Fibroblast of skin of back (primary cell): Measurements from ENCODE around the gene ZNF337. TPM values are rescaled to one million over a fixed set of nuclear protein-coding genes. Genes with fewer than 3 reads are reported as not detected.
A peak's percentile ranks its signal among the peaks of the same experiment; 100 is the strongest.
"Not testable (repeated sequence)": the region's sequence is repeated elsewhere in the genome, so short reads cannot be mapped to it uniquely, and the experiment has no call there.

Experiments used
- DNase-seq: peaks from one replicate; pipeline ENCODE4 v3.0.0-alpha.2; 2013
- polyA plus RNA-seq, 2 experiments: library from polyadenylated mRNA; unstranded; fragments of 120-200 nt; gene quantifications; one replicate each; pipeline ENCODE4 v1.2.1, GENCODE V29; 2013; ENCODE audit not compliant: insufficient read length in 2 of 2

The ZNF337 gene
- 10.9 TPM for polyA plus RNA-seq (2013, experiment 1 of 2; ENCODE audit: insufficient read length)
- polyA plus RNA-seq (2013, experiment 2 of 2; ENCODE audit: insufficient read length) = 11.6 TPM

DNA sequence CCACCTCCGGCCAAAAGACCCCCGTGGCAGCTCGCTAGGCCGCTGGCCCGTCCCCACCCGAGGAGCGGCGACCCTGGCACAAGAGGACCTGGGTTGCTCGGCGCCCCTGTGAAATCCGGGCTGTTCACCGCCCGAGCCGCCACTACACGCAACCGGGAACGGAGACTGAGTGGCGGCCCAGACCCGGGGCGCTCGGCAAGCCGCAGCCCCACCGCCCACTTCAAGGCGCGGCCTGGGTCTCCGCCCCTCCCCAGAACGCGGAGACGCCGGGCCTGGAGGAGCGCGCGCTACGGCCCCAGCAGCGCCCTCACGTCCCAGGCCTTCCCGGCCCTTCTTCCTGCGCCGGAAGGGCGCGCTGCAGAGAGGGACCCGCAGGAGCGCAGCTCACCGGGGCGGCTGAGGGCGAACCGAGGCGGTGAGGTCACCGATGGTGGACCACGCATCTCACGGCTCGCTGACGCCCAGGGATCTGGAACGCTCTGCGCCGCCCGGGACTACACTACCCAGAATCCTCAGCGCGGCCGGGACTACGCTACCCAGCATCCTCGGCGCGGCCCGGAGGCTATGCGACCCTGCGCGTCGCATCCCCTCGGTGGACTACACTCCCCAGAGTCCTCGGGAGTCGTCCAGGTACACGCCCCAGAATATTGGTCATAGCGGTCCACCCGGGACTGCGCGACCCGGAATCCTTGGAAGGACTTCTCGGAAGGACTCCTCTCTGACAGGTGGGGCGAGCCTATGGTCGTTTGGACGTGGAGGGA lies at the start of gene ZNF337:
ZNF337 (minus strand) TSS at position 483 of the 761 bp plus-strand sequence. CDS start 10,436 bp downstream, outside the sequence.
- DNase-seq = peak; percentile 95

DNA sequence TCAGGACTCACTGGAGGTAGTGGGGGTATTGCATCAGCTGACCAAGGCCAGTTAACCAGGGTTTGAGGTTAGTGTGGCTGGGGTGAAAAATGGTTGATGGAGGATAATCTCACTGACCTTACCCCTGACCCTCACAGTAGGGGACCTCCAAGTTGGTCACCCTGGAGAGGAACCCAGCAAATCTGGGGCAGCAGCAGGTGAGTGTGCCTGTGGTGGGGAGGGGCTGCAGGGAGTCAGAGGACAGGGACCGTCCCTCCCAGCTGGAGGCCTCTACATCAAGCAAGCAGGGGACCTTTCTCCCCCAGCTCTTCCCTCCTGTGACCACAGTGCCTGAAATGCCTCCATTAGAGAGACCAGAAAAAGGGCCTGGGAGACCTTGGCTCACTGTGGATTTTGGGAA lies 49.1 kb upstream of the ZNF337 start:
- no peak for DNase-seq

DNA sequence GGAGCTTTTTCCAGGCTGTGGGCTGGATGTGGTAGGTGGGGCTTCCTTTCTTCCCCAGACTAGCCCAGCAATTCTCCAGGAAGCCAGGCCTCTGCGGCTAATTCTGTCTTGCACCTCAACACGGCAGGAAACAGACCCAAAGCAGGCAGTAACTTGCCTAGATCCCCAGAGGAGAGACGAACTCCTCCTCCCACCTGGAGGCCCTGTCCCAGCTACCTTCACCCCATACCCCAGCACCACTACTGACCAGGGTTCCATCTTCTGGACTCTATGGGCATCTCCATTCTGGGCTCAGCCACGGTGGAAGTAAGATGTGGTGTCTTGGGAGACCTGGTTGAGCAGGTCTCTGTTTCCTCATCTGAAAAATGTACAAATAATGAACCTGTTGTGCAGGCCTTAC lies 48.4 kb upstream of the ZNF337 start:
- DNase-seq = no peak

DNA sequence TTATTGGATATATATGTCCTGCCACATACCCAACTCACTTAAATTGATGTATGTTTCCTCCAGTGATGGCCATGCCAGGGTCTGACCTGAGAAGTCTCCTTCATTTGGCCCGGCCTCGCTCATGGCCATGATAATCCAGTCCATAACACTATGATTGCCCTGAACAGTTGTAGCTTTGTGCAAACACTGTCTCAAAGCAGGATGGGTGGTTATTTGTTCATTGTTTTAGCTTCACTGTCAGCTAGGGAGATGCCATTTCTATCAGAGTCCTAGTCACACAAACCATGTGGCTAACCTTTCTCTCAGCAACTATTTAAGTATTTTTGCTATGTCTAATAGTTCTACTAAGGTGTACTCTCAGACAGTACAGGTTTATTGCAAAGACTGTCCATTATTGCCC lies 47.6 kb upstream of the ZNF337 start:
- DNase-seq = no peak

DNA sequence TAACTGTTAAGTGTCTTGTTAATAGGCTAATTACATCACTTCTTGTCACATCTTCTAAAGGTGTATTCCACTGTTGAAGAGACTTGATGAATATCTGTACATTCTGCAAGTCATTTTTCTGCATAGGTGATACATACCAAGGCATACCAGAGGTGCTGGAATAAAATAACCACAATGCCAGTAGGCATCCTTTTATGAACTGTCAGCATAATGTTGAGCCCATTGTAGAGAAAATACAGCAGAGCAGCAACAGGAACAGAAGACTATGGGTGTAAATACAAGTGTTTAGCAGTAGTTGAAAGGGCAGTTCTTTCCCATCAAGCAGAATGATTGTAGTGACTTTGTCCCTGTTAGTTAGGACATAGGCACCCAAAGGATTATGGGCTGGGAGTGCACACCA lies 44.4 kb upstream of the ZNF337 start:
- no peak for DNase-seq

DNA sequence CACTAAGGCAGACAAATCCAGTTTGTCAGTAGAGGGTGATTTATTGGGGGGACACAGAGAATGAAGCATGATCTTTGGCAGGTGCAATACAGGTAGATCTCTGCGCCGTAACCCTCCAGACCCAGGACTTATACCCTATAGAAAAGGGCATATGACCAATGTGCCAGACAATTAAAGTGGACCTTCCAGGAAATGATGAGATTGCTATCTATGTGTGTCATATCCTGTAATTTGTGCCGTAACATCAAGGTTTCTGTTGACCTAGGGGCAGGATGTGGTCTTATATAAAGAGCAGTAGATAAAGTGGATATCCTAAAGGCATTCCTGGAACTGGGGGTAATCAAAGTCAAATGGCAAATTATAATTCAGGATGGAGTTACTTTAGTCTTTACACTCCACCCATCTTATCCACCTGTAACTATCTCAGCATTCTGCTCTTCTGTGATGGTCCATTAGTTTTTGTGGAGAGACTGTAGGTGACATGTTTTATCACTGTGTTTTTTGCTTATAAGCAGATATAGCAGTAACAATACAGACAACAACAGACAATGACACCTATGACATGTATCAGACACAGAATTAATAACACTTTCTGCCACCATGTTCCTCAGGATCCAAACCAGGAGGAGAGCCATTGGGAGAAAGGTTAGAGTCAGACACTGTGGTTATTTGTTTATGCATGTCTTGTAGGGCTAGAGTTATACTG lies 43.1 kb upstream of the ZNF337 start:
- peak; percentile 63 for DNase-seq

DNA sequence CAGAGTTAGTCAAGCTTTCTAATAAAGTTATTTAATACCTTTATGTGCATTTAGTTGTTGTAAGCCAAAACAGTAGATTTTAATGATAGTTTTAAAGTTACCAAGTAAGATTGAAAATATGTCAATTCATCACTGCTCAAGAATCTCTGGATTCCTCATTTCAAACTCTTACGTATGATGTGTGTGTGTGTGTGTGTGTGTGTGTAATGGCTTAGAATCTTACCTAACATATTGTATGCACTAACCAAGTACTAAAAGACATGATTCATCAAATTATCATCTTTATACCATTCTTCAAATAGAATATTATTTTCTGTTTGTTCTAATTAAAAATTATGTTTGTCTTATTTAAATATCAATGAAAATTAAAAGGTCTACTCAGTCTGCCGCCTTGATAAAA lies 41.5 kb upstream of the ZNF337 start:
- peak; percentile 54 for DNase-seq

DNA sequence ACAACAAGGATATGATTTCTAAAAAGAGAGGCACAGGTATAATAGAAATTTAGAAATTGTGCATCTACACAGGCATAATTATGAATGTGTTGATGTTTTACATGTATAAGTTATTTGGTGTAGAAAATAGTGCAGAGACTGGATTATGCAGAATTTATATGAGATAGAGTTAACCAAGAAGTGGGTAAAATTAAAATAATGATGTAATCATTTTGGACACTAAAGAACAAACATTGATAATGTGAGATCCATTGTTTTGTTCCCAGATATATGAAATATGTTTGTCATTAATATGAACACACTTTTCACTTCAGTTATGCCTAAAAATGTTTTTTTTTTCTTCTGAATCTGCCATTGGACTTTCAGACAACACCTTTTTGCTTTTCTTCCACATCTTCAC lies 37.2 kb upstream of the ZNF337 start:
- DNase-seq = no peak

DNA sequence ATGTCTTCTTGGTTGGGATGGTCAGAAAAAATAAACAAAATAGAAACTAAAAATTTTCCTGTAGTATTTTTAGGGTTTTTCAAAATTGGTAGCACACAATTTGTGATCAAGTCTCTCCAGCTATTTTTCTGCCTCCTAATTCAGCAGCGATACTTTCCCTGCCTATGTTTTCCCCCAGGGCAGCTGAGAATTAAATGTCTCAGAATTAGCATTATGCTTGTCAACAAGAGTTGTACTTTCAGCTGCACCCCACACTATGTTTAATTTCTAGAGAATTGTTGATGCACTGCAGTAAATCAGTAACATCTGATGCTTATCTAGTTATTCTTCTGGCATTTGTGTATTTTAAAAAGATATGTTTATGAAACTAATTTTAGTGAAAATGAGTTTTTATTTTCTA lies 34.2 kb upstream of the ZNF337 start:
- no peak for DNase-seq

DNA sequence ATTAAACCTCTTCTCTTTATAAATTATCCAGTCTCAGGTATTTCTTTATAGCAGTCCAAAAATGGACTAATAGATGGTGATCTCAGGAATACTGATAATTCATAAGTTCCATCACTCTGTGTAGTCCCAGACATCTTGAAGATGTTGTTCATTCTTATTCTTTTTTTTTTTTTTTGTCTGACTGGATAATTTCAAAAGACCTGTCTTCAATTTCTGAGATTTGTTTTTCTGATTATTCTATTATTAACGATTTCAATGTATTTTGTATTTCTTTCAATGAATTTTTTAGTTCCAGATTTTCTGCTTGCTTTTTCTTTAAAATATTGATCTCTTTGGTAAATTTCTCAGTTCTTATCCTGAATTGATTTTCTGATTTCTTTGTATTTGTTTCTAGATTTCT lies 29.7 kb upstream of the ZNF337 start:
- no peak for DNase-seq

DNA sequence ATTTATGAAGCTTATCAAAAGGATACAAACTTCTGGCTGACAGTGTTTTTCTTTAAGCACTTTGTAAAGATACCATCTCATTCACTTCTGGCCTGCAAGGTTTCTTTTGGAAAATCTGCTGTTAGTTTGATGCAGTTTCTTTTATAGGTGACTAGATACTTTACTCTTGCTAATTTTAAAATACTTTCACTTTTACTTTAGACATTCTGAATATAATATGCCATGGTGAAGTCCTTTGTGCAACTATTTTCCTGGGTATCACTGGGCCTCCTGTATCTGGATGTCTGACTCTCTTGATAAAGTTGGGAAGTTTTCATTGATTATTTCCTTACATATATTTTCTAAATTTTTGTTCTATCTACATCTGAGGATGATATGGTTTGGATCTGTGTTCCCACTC lies 29.0 kb upstream of the ZNF337 start:
- no peak for DNase-seq

DNA sequence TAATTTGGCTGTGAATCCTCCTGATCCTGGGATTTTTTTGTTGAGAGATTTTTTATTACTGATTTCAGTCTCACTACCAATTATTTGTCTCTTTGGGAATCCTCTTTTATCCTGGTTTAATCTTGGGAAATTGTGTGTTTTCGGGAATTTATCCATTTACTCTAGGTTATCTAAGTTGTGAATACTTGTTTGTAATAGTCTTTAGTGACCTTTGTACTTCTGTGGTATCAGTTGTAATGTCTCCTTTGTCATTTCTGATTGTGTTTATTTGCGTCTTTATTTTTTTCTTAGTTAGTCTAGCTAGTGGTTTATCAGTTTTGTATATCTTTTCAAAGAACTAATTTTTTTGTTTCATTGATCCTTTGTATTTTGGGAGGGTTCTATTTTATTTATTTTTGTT lies 27.3 kb upstream of the ZNF337 start:
- no peak for DNase-seq

DNA sequence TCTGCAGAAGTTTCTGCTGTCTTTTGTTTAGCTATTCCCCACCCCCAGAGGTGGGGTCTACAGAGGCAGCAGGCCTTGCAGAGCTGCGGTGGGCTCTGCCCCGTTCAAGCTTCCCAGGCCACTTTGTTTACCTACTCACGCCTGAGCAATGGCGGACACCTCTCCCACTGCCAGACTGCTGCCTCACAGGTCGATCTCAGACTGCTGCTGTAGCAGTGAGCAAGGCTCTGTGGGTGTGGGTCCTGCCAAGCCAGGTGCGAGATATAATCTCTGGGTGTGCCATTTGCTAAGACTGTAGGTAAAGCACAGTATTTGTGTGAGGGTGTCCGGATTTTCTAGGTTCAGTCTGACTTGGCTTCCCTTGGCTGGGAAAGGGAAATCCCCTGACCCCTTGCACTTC lies 23.6 kb upstream of the ZNF337 start:
- no peak for DNase-seq

DNA sequence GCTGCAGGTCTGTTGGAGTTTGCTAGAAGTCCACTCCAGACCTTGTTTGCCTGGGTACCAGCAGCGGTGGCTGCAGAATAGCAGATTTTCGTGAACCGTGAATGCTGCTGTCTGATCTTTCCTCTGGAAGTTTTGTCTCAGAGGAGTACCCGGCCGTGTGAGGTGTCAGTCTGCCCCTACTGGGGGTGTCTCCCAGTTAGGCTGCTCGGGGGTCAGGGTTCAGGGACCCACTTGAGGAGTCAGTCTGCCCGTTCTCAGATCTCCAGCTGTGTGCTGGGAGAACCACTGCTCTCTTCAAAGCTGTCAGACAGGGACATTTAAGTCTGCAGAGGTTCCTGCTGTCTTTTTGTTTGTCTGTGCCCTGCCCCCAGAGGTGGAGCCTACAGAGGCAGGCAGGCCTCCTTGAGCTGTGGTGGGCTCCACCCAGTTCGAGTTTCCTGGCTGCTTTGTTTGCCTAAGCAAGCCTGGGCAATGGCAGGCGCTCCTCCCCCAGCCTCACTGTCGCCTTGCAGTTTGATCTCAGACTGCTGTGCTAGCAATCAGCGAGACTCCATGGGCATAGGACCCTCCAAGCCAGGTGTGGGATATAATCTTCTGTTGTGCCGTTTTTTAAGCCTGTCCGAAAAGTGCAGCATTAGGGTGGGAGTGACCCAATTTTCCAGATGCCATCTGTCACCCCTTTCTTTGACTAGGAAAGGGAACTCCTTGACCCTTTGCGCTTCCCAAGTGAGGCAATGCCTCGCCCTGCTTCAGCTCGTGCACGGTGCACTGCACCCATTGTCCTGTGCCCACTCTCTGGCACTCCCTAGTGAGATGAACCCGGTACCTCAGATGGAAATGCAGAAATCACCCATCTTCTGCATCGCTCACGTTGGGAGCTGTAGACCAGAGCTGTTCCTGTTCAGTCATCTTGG lies 22.5 kb upstream of the ZNF337 start:
- not testable (repeated sequence) for DNase-seq

DNA sequence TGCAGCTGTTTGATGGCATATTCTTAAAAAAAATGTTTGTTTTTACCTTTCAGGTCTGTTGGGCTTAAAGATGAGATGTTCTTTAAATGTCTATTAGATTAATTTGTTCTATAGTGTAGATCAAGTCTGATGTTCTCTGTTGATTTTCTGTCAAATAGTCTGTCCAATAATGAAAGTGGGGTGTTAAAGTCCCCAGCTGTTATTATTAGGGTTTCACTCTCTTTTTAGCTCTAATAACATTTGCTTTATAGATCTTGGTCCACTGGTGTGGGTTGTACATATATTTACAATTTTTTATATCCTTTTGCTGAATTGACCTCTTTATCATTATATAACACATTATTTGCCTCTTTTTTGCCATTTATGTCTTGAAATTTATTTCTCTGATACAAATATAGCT lies 11.0 kb upstream of the ZNF337 start:
- DNase-seq = no peak

DNA sequence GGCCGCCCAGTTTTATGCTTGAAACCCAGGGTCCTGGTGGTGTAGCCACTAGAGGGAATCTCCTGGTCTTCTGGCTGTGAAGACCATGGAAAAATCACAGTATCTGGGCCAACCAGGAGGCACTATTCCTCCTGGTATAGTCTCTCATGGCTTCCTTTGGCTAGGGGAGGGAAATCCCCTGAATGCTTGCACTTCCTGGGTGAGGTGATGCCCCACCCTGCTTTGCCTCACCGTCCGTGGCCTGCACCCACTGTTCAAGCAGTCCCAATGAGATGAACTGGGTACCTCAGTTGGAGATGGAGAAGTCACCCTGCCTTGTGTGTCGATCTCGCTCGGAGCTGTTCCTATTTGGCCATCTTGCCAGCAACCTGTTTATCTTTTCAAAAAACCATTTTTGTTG lies 10.1 kb upstream of the ZNF337 start:
- no peak for DNase-seq

DNA sequence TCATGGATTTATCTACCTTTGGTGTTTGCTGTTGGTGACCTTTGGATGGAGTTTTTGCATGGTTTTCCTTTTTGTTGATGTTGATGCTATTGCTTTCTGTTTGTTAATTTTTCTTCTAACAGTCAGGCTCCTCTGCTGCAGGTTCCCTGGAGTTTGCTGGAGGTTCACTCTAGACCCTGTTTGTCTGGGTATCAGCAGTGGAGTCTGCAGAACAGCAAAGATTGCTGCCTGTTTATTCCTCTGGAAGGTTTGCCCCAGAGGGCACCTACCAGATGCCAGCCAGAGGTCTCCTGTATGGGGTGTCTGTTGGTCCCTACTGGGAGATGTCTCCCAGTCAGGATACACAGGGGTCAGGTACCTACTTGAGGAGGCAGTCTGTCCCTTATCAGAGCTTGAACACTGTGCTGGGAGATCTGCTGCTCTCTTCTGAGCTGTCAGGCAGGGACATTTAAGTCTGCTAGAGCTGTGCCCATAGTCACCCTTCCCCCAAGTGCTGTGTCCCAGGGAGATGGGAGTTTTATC lies 9.2 kb upstream of the ZNF337 start:
- no peak for DNase-seq

DNA sequence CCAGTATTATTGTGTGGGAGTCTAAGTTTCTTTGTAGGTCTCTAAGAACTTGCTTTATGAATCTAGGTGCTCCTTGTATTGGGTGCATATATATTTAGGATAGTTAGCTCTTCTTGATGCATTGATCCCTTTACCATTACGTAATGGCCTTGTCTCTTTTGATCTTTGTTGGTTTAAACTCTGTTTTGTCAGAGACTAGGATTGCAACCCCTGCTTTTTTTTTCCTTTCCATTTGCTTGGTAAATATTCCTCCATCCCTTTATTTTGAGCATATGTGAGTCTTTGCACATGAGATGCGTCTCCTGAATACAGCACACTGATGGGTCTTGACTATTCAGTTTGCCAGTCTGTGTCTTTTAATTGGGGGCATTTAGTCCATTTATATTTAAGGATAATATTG lies 7.7 kb upstream of the ZNF337 start:
- DNase-seq = not testable (repeated sequence)

DNA sequence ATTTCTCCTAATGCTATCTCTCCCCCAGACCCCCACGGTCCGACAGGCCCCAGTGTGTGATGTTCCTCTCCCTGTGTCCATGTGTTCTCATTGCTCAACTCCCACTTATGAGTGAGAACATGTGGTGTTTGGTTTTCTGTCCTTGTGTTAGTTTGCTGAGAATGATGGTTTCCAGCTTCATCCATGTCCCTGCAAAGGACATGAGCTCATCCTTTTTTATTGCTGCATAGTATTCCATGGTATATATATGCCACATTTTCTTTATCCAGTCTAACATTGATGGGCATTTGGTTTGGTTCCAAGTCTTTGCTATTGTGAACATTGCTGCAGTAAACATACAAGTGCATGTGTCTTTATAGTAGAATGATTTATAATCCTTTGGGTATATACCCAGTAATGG lies 4.2 kb upstream of the ZNF337 start:
- not testable (repeated sequence) for DNase-seq

DNA sequence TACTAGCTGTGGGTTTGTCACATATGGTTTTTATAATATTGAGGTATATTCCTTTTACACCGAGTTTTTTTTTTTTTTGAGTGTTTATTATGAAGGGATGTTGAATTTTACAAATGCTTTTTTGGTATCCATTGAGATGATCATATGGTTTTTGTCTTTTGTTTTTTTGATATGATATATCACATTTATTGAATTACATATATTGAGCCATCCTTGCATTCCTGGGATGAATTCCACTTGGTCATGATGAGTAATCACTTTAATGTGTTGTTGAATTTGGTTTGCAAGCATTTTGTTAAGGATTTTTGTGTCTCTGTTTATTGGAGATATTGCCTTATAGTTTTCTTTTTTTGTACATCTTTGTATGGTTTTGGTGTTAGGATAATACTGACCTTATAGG lies 3.3 kb upstream of the ZNF337 start:
- peak; percentile 12 for DNase-seq

DNA sequence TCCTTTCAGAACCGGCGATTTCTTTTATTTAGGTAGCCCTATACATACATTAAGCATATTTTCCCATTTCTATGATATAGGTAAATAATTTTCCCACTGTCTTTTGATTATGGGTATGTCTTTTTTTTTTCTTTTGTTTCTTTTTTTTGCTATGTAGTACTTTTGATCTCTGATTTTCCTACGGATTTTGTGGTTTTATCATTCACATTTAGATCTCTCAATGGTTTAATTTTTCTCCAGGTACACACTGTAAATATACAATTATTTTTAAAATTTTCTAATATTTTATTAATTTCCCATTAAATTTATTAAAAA lies 436 bp upstream of the ZNF337 start:
- no peak for DNase-seq

DNA sequence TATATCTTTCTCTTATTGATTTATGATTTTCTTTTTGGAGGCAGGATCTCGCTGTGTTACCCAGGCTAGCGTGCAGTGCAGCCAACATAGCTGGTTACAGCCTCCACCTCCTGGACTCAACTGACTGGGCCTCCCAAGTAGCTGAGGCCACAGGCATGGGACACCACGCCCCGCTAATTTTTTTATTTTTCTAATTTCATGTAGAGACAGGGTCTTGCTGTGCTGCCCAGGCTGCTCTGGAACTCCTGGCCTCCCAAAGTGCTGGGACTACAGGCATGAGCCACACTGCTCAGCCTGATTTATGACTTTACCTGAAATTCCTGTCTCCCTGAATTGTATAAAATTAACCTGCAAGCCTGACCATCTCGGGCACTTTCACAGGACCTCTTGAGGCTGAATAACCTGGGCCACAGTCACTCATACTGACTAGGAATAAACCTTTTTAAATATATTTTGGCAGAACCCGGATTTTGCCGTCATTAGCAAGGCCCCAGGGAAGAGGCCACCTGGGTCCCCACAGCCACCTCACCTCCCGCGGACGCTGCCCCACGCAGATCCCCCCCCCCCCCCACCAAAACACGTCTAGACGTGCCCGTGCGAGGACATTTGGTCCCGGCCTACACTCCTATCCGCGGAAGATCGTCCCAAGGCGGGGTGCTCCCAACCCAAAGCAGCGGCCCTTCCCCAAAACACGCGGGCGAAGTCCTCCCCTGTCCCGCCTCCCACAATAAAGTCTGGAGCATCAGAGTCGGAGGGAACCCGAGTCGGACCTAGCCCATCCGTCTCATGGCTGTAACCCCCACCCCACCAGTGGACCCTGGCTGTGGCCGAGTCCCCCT lies 902 bp downstream of the ZNF337 start:
- DNase-seq = peak; percentile 23
